Activated CD8-positive, alpha-beta memory T cell treated with anti-CD3 and anti-CD28 coated beads, Interleukin-2, amount 50 U/mL, for 1 hour (primary cell): ENCODE results near the gene C11orf24.
A peak's percentile ranks its signal among the peaks of the same experiment; 100 is the strongest.
"Not testable (repeated sequence)": the region's sequence is repeated elsewhere in the genome, so short reads cannot be mapped to it uniquely, and the experiment has no call there.

Source experiments
- DNase-seq: peaks from one replicate; pipeline ENCODE4 v3.0.0-alpha.2; 2020; ENCODE audit errors: extremely low read depth

The C11orf24 gene

GRCh38 chr11:68299517-68299879, 27.7 kb upstream of the C11orf24 start:
- not testable (repeated sequence) for DNase-seq

GRCh38 chr11:68298659-68299516, 27.1 kb upstream of the C11orf24 start:
- DNase-seq, result no peak

- no peak for DNase-seq
Observed at GRCh38 chr11:68297812-68298658, 26.3 kb upstream of the C11orf24 start.

- DNase-seq, result no peak
Observed at GRCh38 chr11:68297494-68297811, 25.7 kb upstream of the C11orf24 start.

- no peak for DNase-seq
Observed at GRCh38 chr11:68297052-68297378, 25.2 kb upstream of the C11orf24 start.

GRCh38 chr11:68296344-68297051, 24.7 kb upstream of the C11orf24 start:
- no peak for DNase-seq

- no peak for DNase-seq
Observed at GRCh38 chr11:68295940-68296339, 24.2 kb upstream of the C11orf24 start.

- DNase-seq, result no peak
Observed at GRCh38 chr11:68295271-68295670, 23.5 kb upstream of the C11orf24 start.

GRCh38 chr11:68293708-68294107, 21.9 kb upstream of the C11orf24 start:
- no peak for DNase-seq

- DNase-seq, result no peak
Observed at GRCh38 chr11:68289456-68289855, 17.7 kb upstream of the C11orf24 start.

- no peak for DNase-seq
Observed at GRCh38 chr11:68287419-68287818, 15.6 kb upstream of the C11orf24 start.

- not testable (repeated sequence) for DNase-seq
Observed at GRCh38 chr11:68284588-68284987, 12.8 kb upstream of the C11orf24 start.

GRCh38 chr11:68282861-68283230, 11.1 kb upstream of the C11orf24 start:
- DNase-seq, result no peak

GRCh38 chr11:68282141-68282860, 10.5 kb upstream of the C11orf24 start:
- no peak for DNase-seq

- no peak for DNase-seq
Observed at GRCh38 chr11:68279676-68280075, 7.9 kb upstream of the C11orf24 start.

- no peak for DNase-seq
Observed at GRCh38 chr11:68276861-68277260, 5.1 kb upstream of the C11orf24 start.

- DNase-seq, result no peak
Observed at GRCh38 chr11:68275721-68276507, 4.1 kb upstream of the C11orf24 start.

GRCh38 chr11:68274306-68274705, 2.5 kb upstream of the C11orf24 start:
- no peak for DNase-seq

- no peak for DNase-seq
Observed at GRCh38 chr11:68273026-68273738, 1.4 kb upstream of the C11orf24 start.

- DNase-seq, result peak; percentile 28
Observed at GRCh38 chr11:68271023-68271780, 571 bp downstream of the C11orf24 start.
